ENCODE data around the gene PTPN14. TPM values are rescaled to one million over a fixed set of nuclear protein-coding genes. Genes with fewer than 3 reads are reported as not detected.

Gene PTPN14
- total and polyA plus RNA-seq, 11 donors: 8.7 to 52.0 (median 33.5) TPM

DNA sequence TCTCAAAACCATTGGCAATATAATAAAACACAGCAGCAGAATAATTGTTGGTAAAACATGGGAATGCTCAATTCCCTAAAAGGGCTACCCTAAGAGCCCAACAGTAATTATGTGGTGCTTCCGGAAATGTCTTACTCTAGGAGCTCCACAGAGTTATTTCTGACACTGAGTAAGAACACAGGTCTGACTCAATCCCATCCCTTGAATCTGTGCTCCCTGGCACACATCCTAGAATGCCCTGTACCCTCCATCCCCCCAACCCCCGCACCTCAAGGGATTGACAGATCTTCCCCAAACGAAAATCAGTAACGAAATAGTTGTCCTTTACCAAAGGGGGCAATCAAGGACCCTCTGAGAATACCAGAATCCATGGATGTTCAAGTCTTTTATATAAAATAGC, 198.6 kb downstream of the PTPN14 start:
- peak in 1 of 5 donors; percentile 50 for DNase-seq
- Histone ChIP-seq H3K4me1 (peaks cover 0 to 24% (median 10%) of the 10 kb centered on the region in 12 donors), H3K4me3 (no peak overlapping the region), H3K27me3 (no peaks in the 10 kb centered on the region), H3K9me3 (no peaks in the 10 kb centered on the region), H3K27ac (peak overlapping the region in 5 of 12 donors; percentile 1 to 51 (median 40)), H3K36me3 (peaks cover 0 to 48% (median 22%) of the 10 kb centered on the region in 9 donors)
- ATAC-seq: peak in 2 of 4 donors; percentile 47 to 80
- intact Hi-C loops (cut with DNase I): no loop called here
- WGBS, 4 donors: 82 to 99% (median 87%) methylated on average over 4 of the region's 4 CpGs
- TF ChIP-seq, protein P1, sequence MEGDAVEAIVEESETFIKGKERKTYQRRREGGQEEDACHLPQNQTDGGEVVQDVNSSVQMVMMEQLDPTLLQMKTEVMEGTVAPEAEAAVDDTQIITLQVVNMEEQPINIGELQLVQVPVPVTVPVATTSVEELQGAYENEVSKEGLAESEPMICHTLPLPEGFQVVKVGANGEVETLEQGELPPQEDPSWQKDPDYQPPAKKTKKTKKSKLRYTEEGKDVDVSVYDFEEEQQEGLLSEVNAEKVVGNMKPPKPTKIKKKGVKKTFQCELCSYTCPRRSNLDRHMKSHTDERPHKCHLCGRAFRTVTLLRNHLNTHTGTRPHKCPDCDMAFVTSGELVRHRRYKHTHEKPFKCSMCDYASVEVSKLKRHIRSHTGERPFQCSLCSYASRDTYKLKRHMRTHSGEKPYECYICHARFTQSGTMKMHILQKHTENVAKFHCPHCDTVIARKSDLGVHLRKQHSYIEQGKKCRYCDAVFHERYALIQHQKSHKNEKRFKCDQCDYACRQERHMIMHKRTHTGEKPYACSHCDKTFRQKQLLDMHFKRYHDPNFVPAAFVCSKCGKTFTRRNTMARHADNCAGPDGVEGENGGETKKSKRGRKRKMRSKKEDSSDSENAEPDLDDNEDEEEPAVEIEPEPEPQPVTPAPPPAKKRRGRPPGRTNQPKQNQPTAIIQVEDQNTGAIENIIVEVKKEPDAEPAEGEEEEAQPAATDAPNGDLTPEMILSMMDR (IDR thresholded peaks at IDR 0.05): no peak
- no peak for TF ChIP-seq POLR2A (IDR thresholded peaks at IDR 0.05)

DNA sequence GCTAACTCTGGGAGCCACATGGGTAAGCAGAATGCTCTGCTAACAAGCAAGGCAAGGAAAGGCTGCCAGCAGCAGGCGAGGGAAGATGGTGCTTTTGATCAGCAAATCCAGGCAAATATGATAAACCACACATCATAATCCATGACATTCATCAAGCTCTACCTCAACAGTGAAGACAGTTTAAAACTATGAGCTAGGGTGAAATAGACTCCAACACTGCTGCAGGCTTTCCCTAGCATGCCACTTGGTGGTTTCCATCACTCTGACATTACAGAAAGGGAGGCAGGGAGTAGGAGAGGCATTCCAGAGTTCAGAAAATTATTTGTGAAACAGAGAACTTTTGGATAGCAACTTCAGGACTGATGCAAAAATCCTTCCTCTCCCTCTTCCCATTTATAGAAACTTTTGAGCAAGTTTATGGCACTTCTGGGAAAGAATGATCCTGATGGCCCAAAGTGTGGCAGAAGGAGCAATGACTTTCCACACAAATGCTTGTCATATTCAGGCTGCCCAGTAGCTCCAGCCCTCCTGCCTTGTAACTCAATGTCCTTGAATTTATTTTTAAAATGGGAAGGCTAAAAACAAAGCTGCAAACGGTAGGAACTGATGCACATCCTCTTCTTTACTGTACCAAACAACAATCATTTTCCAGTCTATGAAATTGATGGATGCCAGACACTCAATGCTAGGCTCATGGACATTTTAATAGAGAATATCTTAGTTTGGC, 199.7 kb downstream of the PTPN14 start:
- TF ChIP-seq, protein P1 (IDR thresholded peaks at IDR 0.05): no peak
- no peak for TF ChIP-seq POLR2A (IDR thresholded peaks at IDR 0.05)
- peak overlapping the region in 8 of 12 donors; percentile 11 to 70 (median 45) for H3K27ac ChIP-seq
- intact Hi-C loops (cut with DNase I): no loop called here
- no peaks in the 10 kb centered on the region for H3K27me3 ChIP-seq
- 47 to 60% (median 51%) methylated on average over 2 of the region's 2 CpGs for WGBS, 4 donors
- H3K4me1 ChIP-seq: peaks cover 0 to 24% (median 10%) of the 10 kb centered on the region in 12 donors
- H3K9me3 ChIP-seq: no peaks in the 10 kb centered on the region
- DNase-seq (no peak), ATAC-seq (peak; percentile 33 to 56 (median 52))
- H3K4me3 ChIP-seq: no peak overlapping the region
- peaks cover 0 to 43% (median 11%) of the 10 kb centered on the region in 9 donors for H3K36me3 ChIP-seq

GRCh38 chr1:214349781-214350180, 201.6 kb downstream of the PTPN14 start:
- 89 to 95% (median 92%) methylated on average over 2 of the region's 2 CpGs for WGBS, 4 donors
- TF ChIP-seq, protein P1 (IDR thresholded peaks at IDR 0.05): no peak
- TF ChIP-seq POLR2A (IDR thresholded peaks at IDR 0.05): no peak
- no peak for DNase-seq
- Histone ChIP-seq H3K27ac (no peak overlapping the region), H3K36me3 (peaks cover 0 to 30% (median 2%) of the 10 kb centered on the region in 9 donors), H3K27me3 (no peaks in the 10 kb centered on the region), H3K9me3 (peaks cover 0 to 8% (median 0%) of the 10 kb centered on the region in 12 donors), H3K4me3 (no peak overlapping the region), H3K4me1 (peaks cover 0 to 24% (median 10%) of the 10 kb centered on the region in 12 donors)
- intact Hi-C loops (cut with DNase I): no loop called here
- no peak for ATAC-seq

GRCh38 chr1:214349008-214349407, 202.4 kb downstream of the PTPN14 start:
- no peak overlapping the region for H3K27ac ChIP-seq
- no peak overlapping the region for H3K4me3 ChIP-seq
- DNase-seq (no peak), ATAC-seq (no peak)
- H3K9me3 ChIP-seq: peaks cover 0 to 10% (median 0%) of the 10 kb centered on the region in 12 donors
- intact Hi-C loops (cut with DNase I): no loop called here
- peaks cover 0 to 34% (median 7%) of the 10 kb centered on the region in 9 donors for H3K36me3 ChIP-seq
- peaks cover 0 to 24% (median 10%) of the 10 kb centered on the region in 12 donors for H3K4me1 ChIP-seq
- 94 to 97% (median 96%) methylated on average over 5 of the region's 5 CpGs for WGBS, 4 donors
- no peaks in the 10 kb centered on the region for H3K27me3 ChIP-seq
- TF ChIP-seq POLR2A (IDR thresholded peaks at IDR 0.05): no peak
- TF ChIP-seq, protein P1 (IDR thresholded peaks at IDR 0.05): no peak
